Forelimb muscle (tissue), 1 donor: ENCODE results near the gene OR11L1. TPM values are rescaled to one million over a fixed set of nuclear protein-coding genes. Genes with fewer than 3 reads are reported as not detected.

ENCODE experiments used
- DNase-seq: peaks from one replicate; pipeline ENCODE4 v3.0.0-alpha.2; 2013; ENCODE audit warnings: low read depth
- polyA plus RNA-seq: library from polyadenylated mRNA; unstranded; fragments of 120-200 nt; gene quantifications from one replicate; pipeline ENCODE4 v1.2.1, GENCODE V29; 2013; ENCODE audit not compliant: insufficient read length

The OR11L1 gene
- polyA plus RNA-seq = not detected

DNA sequence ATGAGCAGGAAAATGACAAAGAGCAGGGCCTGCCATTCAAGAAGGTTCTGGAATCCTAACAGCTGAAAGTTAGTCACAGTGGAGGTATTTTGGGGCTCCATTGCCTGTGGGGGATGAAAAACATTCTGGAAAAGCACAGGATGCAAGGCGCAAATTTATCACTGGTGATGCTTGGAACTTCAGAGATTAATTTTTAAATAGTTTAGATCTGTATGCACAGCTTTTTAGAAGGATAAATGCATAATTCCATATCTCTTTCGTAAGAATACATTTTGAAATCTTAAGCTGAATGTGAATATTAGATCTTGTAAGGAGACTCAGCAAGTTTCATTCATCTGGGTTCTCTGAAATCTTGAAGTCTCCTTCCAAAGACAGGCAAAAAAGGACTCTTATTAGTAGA, at the start of gene OR11L1:
TSS of gene OR11L1 (minus strand) at position 101 of the 400 bp plus-strand sequence. CDS start at position 101, 0 bp downstream.
- DNase-seq = no peak

- DNase-seq = no peak
These were observed 43.2 kb upstream of the OR11L1 start for GRCh38 chr1:247884797-247885413.

DNA sequence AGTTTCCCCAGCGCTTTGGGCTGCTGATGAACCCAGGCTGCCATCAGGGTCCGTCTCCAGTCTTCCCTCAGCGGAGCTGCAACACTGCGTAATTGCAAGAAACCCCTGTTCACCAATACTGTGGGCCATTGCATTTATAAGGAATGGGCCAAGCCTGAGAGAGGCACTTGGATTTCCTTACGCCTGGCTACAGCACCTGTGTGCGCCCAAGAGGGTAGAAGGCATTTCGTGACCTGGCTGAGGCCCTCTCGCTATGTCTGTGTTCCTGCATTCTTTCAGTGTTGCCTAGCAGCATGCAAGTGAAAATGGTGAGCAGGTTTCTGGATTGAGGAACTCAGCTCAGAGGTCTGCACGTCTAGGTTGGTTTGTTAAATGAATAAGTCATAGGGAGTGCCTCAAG, 41.6 kb upstream of the OR11L1 start:
- DNase-seq = no peak

DNA sequence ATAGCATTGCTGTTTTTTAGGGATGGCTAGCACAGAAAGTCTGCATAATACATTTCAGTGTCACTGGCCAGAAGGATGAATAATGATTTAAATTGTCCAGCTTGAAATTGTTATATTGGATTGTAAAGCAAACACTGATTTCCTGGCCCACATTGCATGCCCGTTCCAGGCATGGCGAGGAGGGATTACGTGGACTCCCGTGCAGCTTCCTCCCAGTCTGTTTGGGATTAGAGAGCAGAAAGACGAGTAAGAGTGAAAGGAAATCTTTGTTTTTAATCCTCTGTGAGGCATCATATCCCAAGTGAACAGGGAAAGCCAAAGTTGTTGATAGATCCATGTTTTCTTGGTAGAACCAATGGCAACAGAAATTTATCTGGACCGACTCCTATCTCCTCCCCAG, 23.7 kb upstream of the OR11L1 start:
- no peak for DNase-seq

DNA sequence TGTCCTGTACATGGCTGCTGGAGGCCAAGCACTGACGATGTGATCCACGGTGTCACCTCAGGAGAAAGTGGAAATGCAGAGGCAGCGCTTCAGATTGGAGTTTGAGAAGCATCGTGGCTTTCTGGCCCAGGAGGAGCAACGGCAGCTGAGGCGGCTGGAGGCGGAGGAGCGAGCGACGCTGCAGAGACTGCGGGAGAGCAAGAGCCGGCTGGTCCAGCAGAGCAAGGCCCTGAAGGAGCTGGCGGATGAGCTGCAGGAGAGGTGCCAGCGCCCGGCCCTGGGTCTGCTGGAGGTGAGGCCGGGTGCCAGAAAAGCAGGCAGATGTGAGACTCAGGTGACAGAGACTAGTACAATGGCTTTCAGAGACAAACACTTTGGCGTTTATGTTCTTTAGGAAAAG, 22.9 kb upstream of the OR11L1 start:
- no peak for DNase-seq

GRCh38 chr1:247862756-247863155, 21.1 kb upstream of the OR11L1 start:
- DNase-seq = no peak

DNA sequence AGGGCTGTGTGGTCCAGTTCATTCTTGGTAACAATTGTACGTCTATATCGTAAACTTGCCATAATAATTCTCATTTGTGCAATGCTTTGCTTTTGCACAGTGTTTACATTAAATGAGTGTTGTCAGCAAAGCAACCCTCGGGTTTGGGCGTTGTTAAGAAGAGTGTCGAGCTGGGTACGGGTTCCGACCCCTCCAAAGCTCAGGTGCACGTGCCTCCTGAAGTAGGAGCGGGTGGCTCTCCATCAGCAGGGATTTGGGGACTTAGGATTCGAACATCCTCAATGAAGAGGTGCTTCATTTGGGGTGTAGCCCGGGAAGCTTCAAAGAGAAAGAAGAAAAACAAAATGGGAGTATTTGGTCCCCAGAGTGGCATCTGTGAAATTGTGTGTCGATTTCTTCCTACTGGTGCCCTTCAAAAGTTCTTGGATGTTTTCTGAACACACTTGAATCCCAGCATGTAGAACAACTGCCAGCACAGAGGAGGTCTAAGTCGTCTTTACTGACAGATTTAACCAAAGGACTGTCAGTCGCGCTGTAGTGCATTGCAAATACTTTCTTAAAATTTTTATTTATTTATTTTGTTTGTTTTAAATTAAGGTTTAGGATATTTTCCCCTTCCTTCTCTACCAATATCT, 16.4 kb upstream of the OR11L1 start:
- DNase-seq = no peak

DNA sequence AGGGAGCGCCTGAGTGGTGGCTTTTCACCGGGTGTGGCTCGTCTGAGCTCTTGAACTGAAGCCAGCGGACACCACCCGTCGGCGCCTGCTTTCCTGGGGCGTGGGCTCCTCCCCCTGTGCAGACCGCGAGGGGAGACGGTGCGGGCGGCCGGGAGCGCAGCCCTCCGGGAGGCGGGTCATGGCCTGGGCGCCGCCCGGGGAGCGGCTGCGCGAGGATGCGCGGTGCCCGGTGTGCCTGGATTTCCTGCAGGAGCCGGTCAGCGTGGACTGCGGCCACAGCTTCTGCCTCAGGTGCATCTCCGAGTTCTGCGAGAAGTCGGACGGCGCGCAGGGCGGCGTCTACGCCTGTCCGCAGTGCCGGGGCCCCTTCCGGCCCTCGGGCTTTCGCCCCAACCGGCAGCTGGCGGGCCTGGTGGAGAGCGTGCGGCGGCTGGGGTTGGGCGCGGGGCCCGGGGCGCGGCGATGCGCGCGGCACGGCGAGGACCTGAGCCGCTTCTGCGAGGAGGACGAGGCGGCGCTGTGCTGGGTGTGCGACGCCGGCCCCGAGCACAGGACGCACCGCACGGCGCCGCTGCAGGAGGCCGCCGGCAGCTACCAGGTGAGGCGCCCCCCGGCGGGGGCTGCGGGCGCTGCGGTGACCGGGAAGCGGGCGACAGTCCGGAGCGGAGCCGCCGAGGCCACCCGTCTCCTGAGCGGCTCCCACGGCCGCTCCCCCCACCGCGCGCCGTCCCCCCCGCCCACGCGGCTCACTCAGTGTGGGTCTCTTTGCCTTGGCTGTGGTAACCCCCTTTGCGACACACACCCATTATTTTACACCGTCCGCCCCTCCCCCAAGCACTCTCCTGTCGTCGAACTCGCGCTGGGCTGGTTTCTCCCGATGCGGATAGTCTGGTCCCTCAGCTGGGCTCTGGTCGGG, 15.6 kb upstream of the OR11L1 start, which contains the start of gene TRIM58:
TSS of gene TRIM58 (plus strand) at position 119 of the 916 bp plus-strand sequence. CDS start at position 179, 60 bp downstream.
- no peak for DNase-seq

DNA sequence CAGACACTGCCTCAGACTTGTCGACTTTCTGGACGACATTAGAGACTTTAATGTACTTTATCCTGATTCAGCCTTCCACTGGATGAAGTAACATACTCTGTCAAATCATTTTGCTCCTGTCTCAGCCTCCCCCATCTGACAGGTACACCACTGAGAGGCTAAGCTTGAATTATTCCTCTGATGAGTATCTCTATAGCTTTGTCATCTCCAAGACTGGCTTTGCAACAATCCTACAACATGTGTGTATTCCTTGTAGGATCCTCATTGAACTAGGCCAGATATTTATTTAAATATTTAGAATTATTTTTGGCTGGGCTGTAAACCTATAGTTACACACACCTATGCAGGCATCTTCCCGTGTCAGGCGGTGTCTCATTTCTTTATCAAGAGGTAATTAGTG, 14.2 kb upstream of the OR11L1 start:
- DNase-seq = no peak

DNA sequence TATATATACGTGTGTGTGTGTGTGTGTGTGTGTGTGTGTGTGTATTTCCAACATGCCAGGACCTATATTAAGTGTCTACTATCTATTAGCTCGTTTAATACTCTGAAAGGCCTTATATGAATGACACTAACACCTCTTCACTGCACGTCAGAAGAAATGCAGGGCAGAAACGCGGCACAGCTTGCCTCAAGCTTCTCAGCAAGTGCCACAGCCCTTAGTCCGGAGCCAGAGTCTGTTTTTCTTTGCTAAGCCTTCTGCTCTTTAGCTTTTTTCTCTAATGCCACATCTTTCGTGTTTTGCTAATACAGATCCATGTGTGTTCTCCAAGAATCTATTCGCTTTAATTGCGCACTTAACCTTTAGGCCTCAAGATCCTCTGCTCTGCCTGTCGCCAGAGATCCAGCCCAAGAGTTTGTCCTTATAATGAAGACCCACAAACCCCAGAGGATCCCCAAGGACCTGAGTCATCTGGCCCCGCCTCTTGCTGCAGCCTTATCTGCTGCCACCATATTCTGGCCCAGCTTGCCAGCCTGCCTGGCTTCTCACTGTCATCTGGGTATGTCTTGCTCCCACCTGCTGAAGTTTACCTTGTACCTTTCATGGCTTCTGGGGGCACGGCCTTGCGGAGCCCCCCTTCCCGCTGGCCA, 13.3 kb upstream of the OR11L1 start:
- DNase-seq = no peak

DNA sequence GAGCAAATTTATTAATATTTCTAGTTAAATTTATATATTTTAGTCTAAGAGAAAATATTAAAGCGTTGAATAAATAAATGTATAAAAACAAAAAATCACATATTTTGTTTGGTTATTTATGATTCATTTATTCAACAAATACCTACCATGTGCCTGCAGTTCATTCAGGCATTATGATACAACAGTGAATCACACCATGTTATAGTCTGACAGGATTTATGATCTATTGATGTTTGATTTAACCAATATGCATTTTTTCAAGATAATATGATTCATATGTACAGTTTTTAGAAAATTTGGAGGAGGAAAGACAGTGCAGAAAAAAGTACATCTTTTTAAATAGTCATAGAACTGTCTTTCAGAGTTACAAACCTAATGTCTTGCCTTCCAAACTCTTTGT, 7.9 kb upstream of the OR11L1 start:
- DNase-seq = no peak

- DNase-seq = no peak
These were observed 6.7 kb upstream of the OR11L1 start for GRCh38 chr1:247848346-247848745.

DNA sequence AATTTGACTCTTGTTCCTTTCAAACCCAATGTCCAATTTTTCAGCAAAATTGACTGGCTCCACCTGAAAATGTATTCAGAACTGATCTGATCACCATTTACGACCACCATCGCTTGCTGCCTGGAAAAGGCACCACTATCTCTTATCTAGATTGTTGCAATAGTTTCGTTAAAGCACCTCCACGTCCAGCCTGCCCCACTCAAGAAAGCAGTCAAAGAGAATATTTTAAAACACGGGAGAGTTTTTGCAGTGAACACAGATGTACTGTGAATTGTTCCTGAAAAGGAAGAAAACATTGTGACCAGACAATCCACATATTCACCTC, 4.0 kb upstream of the OR11L1 start:
- no peak for DNase-seq

GRCh38 chr1:247845011-247845692, 3.5 kb upstream of the OR11L1 start:
- DNase-seq = no peak

GRCh38 chr1:247843411-247843810, 1.7 kb upstream of the OR11L1 start:
- no peak for DNase-seq

- DNase-seq = no peak
These were observed 878 bp downstream of the OR11L1 start for GRCh38 chr1:247840818-247841217.

DNA sequence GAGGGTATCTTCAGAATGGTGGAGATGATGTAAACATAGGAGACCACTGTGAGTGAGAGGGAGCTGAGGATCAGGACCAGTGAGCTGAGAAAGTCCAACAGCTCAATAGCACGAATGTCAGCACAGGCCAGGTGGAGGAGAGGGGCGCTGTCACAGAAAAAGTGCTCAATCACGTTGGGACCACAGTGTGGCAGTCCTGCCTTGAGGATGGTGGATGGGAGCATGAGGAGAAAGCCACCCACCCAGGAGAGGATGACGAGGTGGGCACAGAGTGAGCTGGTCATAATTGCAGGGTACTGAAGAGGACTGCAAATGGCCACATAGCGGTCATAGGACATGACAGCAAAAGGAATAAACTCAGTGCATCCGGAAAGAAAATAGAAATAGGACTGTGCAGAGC, 8.1 kb downstream of the OR11L1 start:
- DNase-seq = no peak

GRCh38 chr1:247829656-247830055, 12.0 kb downstream of the OR11L1 start:
- no peak for DNase-seq

- DNase-seq = no peak
These were observed 16.3 kb downstream of the OR11L1 start for GRCh38 chr1:247825362-247825761.

- no peak for DNase-seq
These were observed 17.7 kb downstream of the OR11L1 start, which contains the start of gene OR14A16 for GRCh38 chr1:247824023-247824422. Gene OR14A16, minus strand, starts transcription at chr1:247824119. Its CDS starts 8,390 bp downstream, at chr1:247815729.

DNA sequence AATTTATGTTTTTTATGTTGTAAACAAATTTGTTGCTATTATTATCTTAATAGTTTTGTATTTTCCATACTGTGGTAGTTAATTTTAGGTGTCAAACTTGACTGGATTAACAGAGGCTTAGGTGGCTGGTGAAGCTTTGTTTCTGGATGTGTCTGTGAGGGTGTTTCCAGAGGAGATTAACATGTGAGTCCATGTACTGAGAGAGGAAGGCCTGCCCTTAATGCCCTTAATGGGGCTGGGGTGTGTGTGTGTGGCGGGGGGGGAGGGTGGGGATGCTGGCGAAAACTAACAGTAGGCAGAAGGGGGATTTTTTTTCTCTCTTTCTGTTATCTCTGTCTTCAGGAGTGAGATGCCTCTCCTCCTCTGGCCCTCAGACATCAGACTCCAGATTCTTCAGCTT, 19.6 kb downstream of the OR11L1 start:
- DNase-seq = no peak
